Nephron progenitor cell (in vitro differentiated cells): ENCODE results near the gene TGFBRAP1.

Experiments
- DNase-seq: peaks from one replicate; pipeline ENCODE4 v3.0.0; 2021
- H3K27ac Mint-ChIP-seq: 2 replicates; pipeline ENCODE4 v1.8.0; 2021; ENCODE audit warnings: mild to moderate bottlenecking, moderate library complexity, mixed read lengths
- H3K27me3 Mint-ChIP-seq: 2 replicates; pipeline ENCODE4 v1.8.0; 2021; ENCODE audit warnings: mild to moderate bottlenecking, low read depth, mixed read lengths; ENCODE audit not compliant: poor library complexity
- H3K36me3 Mint-ChIP-seq: 2 replicates; pipeline ENCODE4 v1.8.0; 2021; ENCODE audit warnings: low read depth, mixed read lengths
- H3K4me1 Mint-ChIP-seq: 2 replicates; pipeline ENCODE4 v1.8.0; 2021; ENCODE audit warnings: mixed read lengths
- H3K4me3 Mint-ChIP-seq: 2 replicates; pipeline ENCODE4 v1.8.0; 2021; ENCODE audit warnings: mild to moderate bottlenecking, moderate library complexity, mixed read lengths
- H3K9me3 Mint-ChIP-seq: 2 replicates; pipeline ENCODE4 v1.8.0; 2021; ENCODE audit warnings: mild to moderate bottlenecking, moderate library complexity, mixed read lengths
- CTCF ChIP-seq: fragments of 200-600 bp; sonication (generic); IDR thresholded peaks from 2 replicates; pipeline ENCODE4 v1.5.0; 2021; ENCODE audit warnings: antibody characterized with exemption

The TGFBRAP1 gene

GRCh38 chr2:105317937-105318336, 11.6 kb downstream of the TGFBRAP1 start:
- TF ChIP-seq CTCF: no peak
- Mint-ChIP-seq H3K9me3 (no peaks in the 10 kb centered on the region), H3K4me3 (no peak overlapping the region), H3K4me1 (no peaks in the 10 kb centered on the region), H3K27me3 (peaks cover 4% of the 10 kb centered on the region), H3K27ac (no peak overlapping the region), H3K36me3 (peaks cover 6% of the 10 kb centered on the region)
- no peak for DNase-seq

- H3K9me3 Mint-ChIP-seq: no peaks in the 10 kb centered on the region
- no peaks in the 10 kb centered on the region for H3K4me1 Mint-ChIP-seq
- H3K27ac Mint-ChIP-seq: no peak overlapping the region
- no peak for TF ChIP-seq CTCF
- no peak for DNase-seq
- no peak overlapping the region for H3K4me3 Mint-ChIP-seq
- peaks cover 12% of the 10 kb centered on the region for H3K36me3 Mint-ChIP-seq
- H3K27me3 Mint-ChIP-seq: peaks cover 3% of the 10 kb centered on the region
Observed at GRCh38 chr2:105315314-105315713, 14.2 kb downstream of the TGFBRAP1 start.

GRCh38 chr2:105313877-105314276, 15.7 kb downstream of the TGFBRAP1 start:
- Mint-ChIP-seq H3K4me3 (no peak overlapping the region), H3K36me3 (peaks cover 15% of the 10 kb centered on the region), H3K9me3 (no peaks in the 10 kb centered on the region), H3K4me1 (peaks cover under 1% of the 10 kb centered on the region), H3K27ac (no peak overlapping the region), H3K27me3 (peaks cover 3% of the 10 kb centered on the region)
- no peak for DNase-seq
- TF ChIP-seq CTCF: no peak

GRCh38 chr2:105309147-105309545, 20.4 kb downstream of the TGFBRAP1 start:
- peaks cover 8% of the 10 kb centered on the region for H3K27me3 Mint-ChIP-seq

GRCh38 chr2:105308382-105309146, 21.0 kb downstream of the TGFBRAP1 start:
- TF ChIP-seq CTCF: no peak
- no peak for DNase-seq
- H3K4me1 Mint-ChIP-seq: peaks cover 9% of the 10 kb centered on the region
- H3K36me3 Mint-ChIP-seq: peaks cover 32% of the 10 kb centered on the region
- no peaks in the 10 kb centered on the region for H3K9me3 Mint-ChIP-seq
- H3K4me3 Mint-ChIP-seq: no peak overlapping the region
- H3K27me3 Mint-ChIP-seq: peaks cover 8% of the 10 kb centered on the region
- peak overlapping the region; percentile 63 for H3K27ac Mint-ChIP-seq

More at GRCh38 chr2:105309147-105309545, 20.4 kb downstream of the TGFBRAP1 start:
- Mint-ChIP-seq H3K27ac (peak overlapping the region; percentile 11), H3K36me3 (peaks cover 32% of the 10 kb centered on the region), H3K4me1 (peaks cover 9% of the 10 kb centered on the region), H3K9me3 (no peaks in the 10 kb centered on the region), H3K4me3 (no peak overlapping the region)
- no peak for DNase-seq
- no peak for TF ChIP-seq CTCF

- TF ChIP-seq CTCF: no peak
Observed at GRCh38 chr2:105307962-105308361, 21.6 kb downstream of the TGFBRAP1 start.

More at GRCh38 chr2:105307962-105308361, 21.6 kb downstream of the TGFBRAP1 start:
- H3K4me3 Mint-ChIP-seq: no peak overlapping the region
- H3K4me1 Mint-ChIP-seq: peaks cover 9% of the 10 kb centered on the region
- peaks cover 8% of the 10 kb centered on the region for H3K27me3 Mint-ChIP-seq
- no peaks in the 10 kb centered on the region for H3K9me3 Mint-ChIP-seq
- H3K27ac Mint-ChIP-seq: peak overlapping the region; percentile 63
- no peak for DNase-seq
- peaks cover 32% of the 10 kb centered on the region for H3K36me3 Mint-ChIP-seq
